ENCODE data around the gene NEGR1. TPM values are rescaled to one million over a fixed set of nuclear protein-coding genes. Genes with fewer than 3 reads are reported as not detected.

The NEGR1 gene
- total RNA-seq, 1 donor from 2014 or later: 8.6 TPM

DNA sequence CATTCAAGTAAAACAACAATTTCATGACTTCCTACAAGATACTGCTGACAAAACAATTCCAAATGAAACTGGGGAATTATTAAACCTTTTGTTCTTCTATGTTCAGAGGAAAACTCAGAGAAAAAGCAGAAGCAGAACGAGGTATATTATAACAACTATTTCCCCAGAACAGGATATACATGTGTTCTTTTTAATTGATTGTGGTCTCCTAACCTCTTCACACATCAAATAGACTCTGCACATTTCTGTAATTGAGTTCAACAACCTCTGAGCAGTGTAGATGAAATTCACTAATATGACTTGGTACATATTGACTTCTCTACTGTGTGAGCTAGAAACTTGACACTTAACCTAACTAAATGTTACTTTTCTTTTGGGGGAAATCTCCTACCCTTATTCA lies 584.2 kb downstream of the NEGR1 start:
- Histone ChIP-seq H3K79me2 (ENCODE audit: insufficient read depth, low read length) (no peaks in the 10 kb centered on the region), H2AFZ (ENCODE audit: low read depth, low read length) (no peak overlapping the region), H4K20me1 (ENCODE audit: insufficient read depth, low read length) (no peaks in the 10 kb centered on the region), H3K4me2 (ENCODE audit: low read length) (no peak overlapping the region), H3K9me3 (ENCODE audit: insufficient read depth, low read depth, low read length) (no peaks in the 10 kb centered on the region), H3K36me3 (ENCODE audit: insufficient read depth, low read length) (no peaks in the 10 kb centered on the region), H3K27me3 (ENCODE audit: insufficient read depth, low read length) (no peaks in the 10 kb centered on the region), H3K9ac (ENCODE audit: low read length) (no peak overlapping the region), H3K27ac (ENCODE audit: low read depth, low read length) (no peak overlapping the region), H3K4me3 (ENCODE audit: insufficient read depth, low read depth, low read length) (no peak overlapping the region), H3K4me1 (ENCODE audit: insufficient read depth, low read length) (no peaks in the 10 kb centered on the region)
- TF ChIP-seq, protein P1, sequence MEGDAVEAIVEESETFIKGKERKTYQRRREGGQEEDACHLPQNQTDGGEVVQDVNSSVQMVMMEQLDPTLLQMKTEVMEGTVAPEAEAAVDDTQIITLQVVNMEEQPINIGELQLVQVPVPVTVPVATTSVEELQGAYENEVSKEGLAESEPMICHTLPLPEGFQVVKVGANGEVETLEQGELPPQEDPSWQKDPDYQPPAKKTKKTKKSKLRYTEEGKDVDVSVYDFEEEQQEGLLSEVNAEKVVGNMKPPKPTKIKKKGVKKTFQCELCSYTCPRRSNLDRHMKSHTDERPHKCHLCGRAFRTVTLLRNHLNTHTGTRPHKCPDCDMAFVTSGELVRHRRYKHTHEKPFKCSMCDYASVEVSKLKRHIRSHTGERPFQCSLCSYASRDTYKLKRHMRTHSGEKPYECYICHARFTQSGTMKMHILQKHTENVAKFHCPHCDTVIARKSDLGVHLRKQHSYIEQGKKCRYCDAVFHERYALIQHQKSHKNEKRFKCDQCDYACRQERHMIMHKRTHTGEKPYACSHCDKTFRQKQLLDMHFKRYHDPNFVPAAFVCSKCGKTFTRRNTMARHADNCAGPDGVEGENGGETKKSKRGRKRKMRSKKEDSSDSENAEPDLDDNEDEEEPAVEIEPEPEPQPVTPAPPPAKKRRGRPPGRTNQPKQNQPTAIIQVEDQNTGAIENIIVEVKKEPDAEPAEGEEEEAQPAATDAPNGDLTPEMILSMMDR (IDR thresholded peaks at IDR 0.05; ENCODE audit: insufficient read depth, low read depth, low read length): no peak
- no peak for TF ChIP-seq EZH2 (IDR thresholded peaks at IDR 0.05; ENCODE audit: insufficient read depth, low read length)
- Mint-ChIP-seq H3K4me3 (ENCODE audit: unreplicated experiment) (no peak overlapping the region), H3K27ac (ENCODE audit: unreplicated experiment) (no peak overlapping the region), H3K9me3 (ENCODE audit: unreplicated experiment) (peaks cover 6% of the 10 kb centered on the region), H3K4me1 (ENCODE audit: low read depth, unreplicated experiment) (no peaks in the 10 kb centered on the region), H3K36me3 (ENCODE audit: low read depth, unreplicated experiment) (peaks cover 2% of the 10 kb centered on the region), H3K27me3 (ENCODE audit: low read depth, unreplicated experiment) (no peaks in the 10 kb centered on the region)
- no peak for DNase-seq (ENCODE audit: low read depth)
- FAIRE-seq: no peak

DNA sequence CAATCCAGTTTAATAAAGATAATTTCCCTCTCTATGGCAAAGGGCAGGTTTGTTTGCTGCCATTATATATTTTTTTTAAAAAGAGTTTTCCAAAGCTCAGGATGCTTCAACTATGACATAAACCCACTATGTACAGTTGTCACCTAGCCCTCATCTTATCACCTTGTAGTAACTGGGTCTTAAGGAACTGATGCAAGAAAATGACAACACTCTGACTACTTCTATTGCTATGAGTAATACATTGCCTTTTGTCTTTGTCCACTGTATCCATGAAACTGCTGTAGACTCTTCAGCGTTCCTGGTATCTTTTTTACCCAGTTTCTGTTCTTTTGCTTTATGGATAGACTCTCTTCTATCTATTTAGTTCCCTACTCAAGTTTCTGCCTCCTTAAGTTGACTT lies 586.5 kb downstream of the NEGR1 start:
- Mint-ChIP-seq H3K27me3 (ENCODE audit: low read depth, unreplicated experiment) (no peaks in the 10 kb centered on the region), H3K9me3 (ENCODE audit: unreplicated experiment) (no peaks in the 10 kb centered on the region), H3K4me3 (ENCODE audit: unreplicated experiment) (no peak overlapping the region), H3K4me1 (ENCODE audit: low read depth, unreplicated experiment) (no peaks in the 10 kb centered on the region), H3K27ac (ENCODE audit: unreplicated experiment) (peak overlapping the region; percentile 88), H3K36me3 (ENCODE audit: low read depth, unreplicated experiment) (no peaks in the 10 kb centered on the region)
- TF ChIP-seq EZH2 (IDR thresholded peaks at IDR 0.05; ENCODE audit: insufficient read depth, low read length): no peak
- TF ChIP-seq, protein P1 (IDR thresholded peaks at IDR 0.05; ENCODE audit: insufficient read depth, low read depth, low read length): no peak
- Histone ChIP-seq H3K27me3 (ENCODE audit: insufficient read depth, low read length) (no peaks in the 10 kb centered on the region), H3K79me2 (ENCODE audit: insufficient read depth, low read length) (no peaks in the 10 kb centered on the region), H3K4me2 (ENCODE audit: low read length) (no peak overlapping the region), H3K4me1 (ENCODE audit: insufficient read depth, low read length) (no peaks in the 10 kb centered on the region), H3K27ac (ENCODE audit: low read depth, low read length) (no peak overlapping the region), H3K36me3 (ENCODE audit: insufficient read depth, low read length) (no peaks in the 10 kb centered on the region), H3K9ac (ENCODE audit: low read length) (no peak overlapping the region), H3K9me3 (ENCODE audit: insufficient read depth, low read depth, low read length) (no peaks in the 10 kb centered on the region), H3K4me3 (ENCODE audit: insufficient read depth, low read depth, low read length) (no peak overlapping the region), H2AFZ (ENCODE audit: low read depth, low read length) (no peak overlapping the region), H4K20me1 (ENCODE audit: insufficient read depth, low read length) (no peaks in the 10 kb centered on the region)
- DNase-seq (ENCODE audit: low read depth) (no peak), FAIRE-seq (no peak)

DNA sequence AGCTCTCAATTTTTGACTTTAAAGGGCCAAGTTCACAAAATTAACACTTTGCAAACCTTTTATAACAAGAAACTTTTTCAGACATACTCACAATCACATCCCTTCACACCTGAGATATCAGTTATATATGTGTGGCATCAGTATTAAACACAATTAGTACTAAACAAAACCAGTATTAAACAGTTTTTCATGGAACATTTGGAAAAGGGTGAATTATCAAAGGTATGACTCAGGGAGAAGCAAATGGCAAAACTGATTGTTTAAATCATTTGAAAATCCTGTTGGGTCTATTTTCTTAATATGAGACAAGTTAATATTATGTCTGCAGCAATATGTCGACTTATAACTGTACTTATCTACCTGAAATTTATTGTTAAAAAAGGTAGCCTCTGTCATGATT lies 587.3 kb downstream of the NEGR1 start:
- Mint-ChIP-seq H3K27me3 (ENCODE audit: low read depth, unreplicated experiment) (no peaks in the 10 kb centered on the region), H3K27ac (ENCODE audit: unreplicated experiment) (no peak overlapping the region), H3K36me3 (ENCODE audit: low read depth, unreplicated experiment) (no peaks in the 10 kb centered on the region), H3K9me3 (ENCODE audit: unreplicated experiment) (no peaks in the 10 kb centered on the region), H3K4me3 (ENCODE audit: unreplicated experiment) (no peak overlapping the region), H3K4me1 (ENCODE audit: low read depth, unreplicated experiment) (no peaks in the 10 kb centered on the region)
- no peak overlapping the region for H3K27ac ChIP-seq (ENCODE audit: low read depth, low read length)
- no peaks in the 10 kb centered on the region for H3K27me3 ChIP-seq (ENCODE audit: insufficient read depth, low read length)
- no peak for FAIRE-seq
- H3K79me2 ChIP-seq (ENCODE audit: insufficient read depth, low read length): no peaks in the 10 kb centered on the region
- DNase-seq (ENCODE audit: low read depth): no peak
- no peaks in the 10 kb centered on the region for H4K20me1 ChIP-seq (ENCODE audit: insufficient read depth, low read length)
- no peaks in the 10 kb centered on the region for H3K4me1 ChIP-seq (ENCODE audit: insufficient read depth, low read length)
- no peak overlapping the region for H3K4me3 ChIP-seq (ENCODE audit: insufficient read depth, low read depth, low read length)
- no peak overlapping the region for H3K4me2 ChIP-seq (ENCODE audit: low read length)
- H3K9me3 ChIP-seq (ENCODE audit: insufficient read depth, low read depth, low read length): no peaks in the 10 kb centered on the region
- no peaks in the 10 kb centered on the region for H3K36me3 ChIP-seq (ENCODE audit: insufficient read depth, low read length)
- TF ChIP-seq EZH2 (IDR thresholded peaks at IDR 0.05; ENCODE audit: insufficient read depth, low read length): no peak
- TF ChIP-seq, protein P1 (IDR thresholded peaks at IDR 0.05; ENCODE audit: insufficient read depth, low read depth, low read length): no peak
- H3K9ac ChIP-seq (ENCODE audit: low read length): no peak overlapping the region
- H2AFZ ChIP-seq (ENCODE audit: low read depth, low read length): no peak overlapping the region
